Skeletal muscle cell (primary cell): ENCODE results near the gene ANK3.
A peak's percentile ranks its signal among the peaks of the same experiment; 100 is the strongest.

Experiments used
- DNase-seq: peaks from one replicate; pipeline ENCODE4 v3.0.0-alpha.2; 2010; ENCODE audit warnings: low read depth
- H3K4me3 ChIP-seq: 2 replicates; pipeline ENCODE4 v1.5.1; 2011; ENCODE audit warnings: low read depth, mild to moderate bottlenecking, control low read depth, low read length, moderate library complexity

The ANK3 gene

GRCh38 chr10:60163786-60164185, 225.9 kb downstream of the ANK3 start:
- no peak overlapping the region for H3K4me3 ChIP-seq
- DNase-seq, result no peak

GRCh38 chr10:60162631-60163030, 227.0 kb downstream of the ANK3 start:
- DNase-seq, result no peak
- no peak overlapping the region for H3K4me3 ChIP-seq

DNA sequence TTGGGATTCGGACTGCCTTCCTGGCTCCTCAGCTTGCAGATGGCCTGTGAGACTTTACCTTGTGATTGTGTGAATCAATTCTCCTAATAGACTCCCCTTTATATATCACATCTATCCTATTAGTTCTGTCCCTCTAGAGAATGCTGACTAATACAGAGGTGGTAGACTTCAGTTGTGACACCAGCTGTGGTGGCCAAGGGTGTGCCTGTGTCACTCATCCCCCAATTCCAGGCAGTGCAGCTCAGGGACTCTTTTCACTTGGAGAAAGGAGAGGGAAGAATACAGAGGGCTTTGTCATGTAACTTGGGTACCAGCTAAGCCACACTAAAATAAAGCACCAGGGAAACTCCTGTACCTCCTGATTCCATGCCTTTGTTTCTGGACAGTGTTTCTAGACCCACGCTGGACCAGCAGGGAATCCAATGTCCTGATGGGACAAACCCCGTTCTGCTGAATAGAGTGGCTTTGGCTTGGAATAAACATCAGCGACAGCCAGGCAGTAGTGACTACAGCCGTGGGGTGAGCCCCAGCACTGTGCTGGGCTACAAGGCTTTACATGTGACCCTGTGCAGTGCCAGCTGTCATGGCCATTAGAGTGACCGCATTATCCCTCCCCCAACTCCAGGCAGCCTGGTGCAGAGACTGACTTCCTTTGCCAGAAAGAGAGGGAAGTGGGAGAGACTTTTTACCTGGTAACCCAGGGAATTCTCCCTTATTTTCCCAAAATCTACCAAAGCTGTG, 233.6 kb downstream of the ANK3 start:
- no peak for DNase-seq
- H3K4me3 ChIP-seq, result no peak overlapping the region

GRCh38 chr10:60155099-60155877, 234.4 kb downstream of the ANK3 start:
- no peak overlapping the region for H3K4me3 ChIP-seq
- DNase-seq, result no peak

- DNase-seq, result no peak
- H3K4me3 ChIP-seq, result no peak overlapping the region
Observed at GRCh38 chr10:60149003-60149402, 240.7 kb downstream of the ANK3 start.

- DNase-seq, result peak; percentile 81
- no peak overlapping the region for H3K4me3 ChIP-seq
Observed at GRCh38 chr10:60148266-60148840, 241.3 kb downstream of the ANK3 start.

- no peak overlapping the region for H3K4me3 ChIP-seq
- DNase-seq, result no peak
Observed at GRCh38 chr10:60147576-60148265, 242.0 kb downstream of the ANK3 start.

- DNase-seq, result no peak
- H3K4me3 ChIP-seq, result no peak overlapping the region
Observed at GRCh38 chr10:60147025-60147424, 242.7 kb downstream of the ANK3 start.

GRCh38 chr10:60144099-60144498, 245.6 kb downstream of the ANK3 start:
- H3K4me3 ChIP-seq, result no peak overlapping the region
- DNase-seq, result no peak

DNA sequence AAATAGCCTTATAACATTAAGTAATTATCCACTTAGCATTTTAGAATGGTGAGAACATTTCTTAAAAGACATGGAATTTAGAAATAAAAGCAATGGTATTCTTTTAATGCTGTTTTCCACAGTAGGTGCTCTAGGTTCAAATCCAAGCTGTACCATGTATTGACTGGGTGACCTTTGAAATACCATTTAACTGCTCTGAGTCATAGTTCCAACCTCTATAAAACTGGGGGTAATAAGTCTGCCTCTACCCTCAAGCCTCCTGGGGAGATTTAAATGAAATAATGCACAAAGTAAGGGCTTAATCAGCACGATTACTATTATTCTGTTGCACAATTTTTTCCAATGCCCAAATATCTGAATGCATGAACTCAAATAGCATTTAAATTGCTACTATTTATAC, 246.9 kb downstream of the ANK3 start:
- no peak overlapping the region for H3K4me3 ChIP-seq
- no peak for DNase-seq

GRCh38 chr10:60141896-60142559, 247.6 kb downstream of the ANK3 start:
- H3K4me3 ChIP-seq, result no peak overlapping the region
- DNase-seq, result peak; percentile 30

DNA sequence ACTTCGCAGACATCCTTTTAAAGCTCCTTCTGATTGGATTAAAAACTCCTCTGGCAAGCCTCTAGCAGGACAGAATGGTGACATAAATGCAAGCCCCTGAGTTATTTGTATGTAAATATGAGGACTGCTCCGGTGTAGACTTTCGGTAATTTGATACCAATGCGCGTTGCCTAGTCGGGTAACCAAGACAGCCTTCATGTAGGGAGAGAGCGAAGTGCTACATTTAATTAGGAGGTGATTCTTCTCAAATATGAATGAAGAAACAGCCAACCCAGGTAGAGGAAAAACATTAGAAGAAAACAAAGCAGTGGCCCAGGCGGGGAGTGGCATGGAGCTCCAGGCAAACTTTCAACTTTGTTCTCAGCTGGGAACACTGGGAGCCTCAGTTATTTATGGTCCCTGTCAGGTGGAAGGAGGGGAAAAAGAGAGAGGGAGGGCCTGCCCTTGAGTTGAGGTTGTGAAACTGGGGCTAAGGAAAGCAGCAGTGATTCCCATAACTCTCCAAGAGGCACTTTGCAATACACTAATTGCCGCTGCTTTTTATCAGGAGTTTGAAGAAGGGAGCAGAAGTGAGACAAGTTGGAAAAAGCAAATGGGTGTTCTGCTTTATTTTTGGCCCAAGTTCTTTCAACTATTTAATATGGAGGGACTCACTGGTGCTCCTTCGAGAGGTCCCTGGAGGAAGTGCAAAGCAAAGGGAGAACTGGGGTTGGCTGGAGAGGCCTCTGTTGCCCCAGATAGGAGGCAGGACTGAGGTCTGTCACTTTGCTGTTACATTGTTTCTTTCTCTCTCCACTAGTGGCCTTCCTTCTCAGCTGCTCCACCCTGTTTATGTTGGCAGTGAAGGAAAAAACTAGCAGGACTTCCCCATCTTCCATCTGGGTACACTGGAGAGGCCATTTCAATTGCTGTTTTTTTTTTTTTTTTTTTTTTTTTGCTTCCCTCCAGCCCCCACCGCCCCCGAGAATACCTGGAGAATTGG, 248.7 kb downstream of the ANK3 start:
- peak; percentile 31 for DNase-seq
- H3K4me3 ChIP-seq, result peak overlapping the region; percentile 2

- peak overlapping the region; percentile 2 for H3K4me3 ChIP-seq
Observed at GRCh38 chr10:60139798-60140566, 249.7 kb downstream of the ANK3 start.

GRCh38 chr10:60139290-60139689, 250.4 kb downstream of the ANK3 start:
- no peak overlapping the region for H3K4me3 ChIP-seq
- no peak for DNase-seq

More at GRCh38 chr10:60139798-60140566, 249.7 kb downstream of the ANK3 start:
- DNase-seq, result peak; percentile 52

DNA sequence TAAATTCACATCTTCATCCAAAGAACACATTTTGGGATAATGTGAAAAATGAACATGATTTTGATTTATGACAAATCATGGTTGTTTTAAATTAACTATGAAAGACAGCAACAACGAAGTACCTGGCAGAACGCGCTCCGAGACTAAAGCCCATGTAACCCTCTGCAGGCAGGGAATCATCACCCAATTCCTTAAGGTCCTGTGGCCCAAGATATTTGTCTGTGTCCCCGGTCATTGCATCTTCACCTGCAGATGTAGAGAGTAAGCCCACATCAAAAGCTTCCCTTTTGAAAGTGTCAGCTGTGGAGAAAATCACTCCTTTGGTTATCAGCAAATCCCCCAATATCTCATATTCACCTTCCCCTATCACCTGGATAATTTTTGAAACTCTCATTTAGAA, 250.8 kb downstream of the ANK3 start:
- H3K4me3 ChIP-seq, result no peak overlapping the region
- DNase-seq, result no peak

DNA sequence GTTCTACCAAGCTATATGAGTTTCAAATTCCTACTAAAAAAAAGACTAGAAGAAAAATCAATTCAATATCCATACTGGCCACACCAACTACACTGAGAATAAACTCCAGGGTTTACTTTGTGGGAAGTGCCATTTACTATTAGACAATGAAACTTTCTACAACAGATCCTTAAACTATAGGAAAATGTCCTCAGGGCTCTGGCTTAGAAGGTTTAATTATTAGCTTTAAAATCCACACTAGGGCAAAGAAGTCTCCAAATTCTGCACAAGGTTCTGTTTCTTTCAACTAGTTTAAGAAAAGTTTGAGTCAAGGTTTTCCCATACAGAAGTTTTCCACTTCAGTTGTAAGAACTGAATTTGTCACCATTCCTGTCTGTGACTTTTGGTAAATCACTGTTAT, 251.6 kb downstream of the ANK3 start:
- H3K4me3 ChIP-seq, result no peak overlapping the region
- no peak for DNase-seq

- no peak for DNase-seq
- no peak overlapping the region for H3K4me3 ChIP-seq
Observed at GRCh38 chr10:60137292-60137992, 252.2 kb downstream of the ANK3 start.
